NCI-H1417 (cell line): ENCODE measurements around the gene SH2B3.
A peak's percentile ranks its signal among the peaks of the same experiment; 100 is the strongest.
"Not testable (repeated sequence)": the region's sequence is repeated elsewhere in the genome, so short reads cannot be mapped to it uniquely, and the experiment has no call there.

Source experiments
- DNase-seq, 3 experiments: peaks; one replicate each; lab custom pipeline; 2025; lab: John Stamatoyannopoulos, UW

The SH2B3 gene

DNA sequence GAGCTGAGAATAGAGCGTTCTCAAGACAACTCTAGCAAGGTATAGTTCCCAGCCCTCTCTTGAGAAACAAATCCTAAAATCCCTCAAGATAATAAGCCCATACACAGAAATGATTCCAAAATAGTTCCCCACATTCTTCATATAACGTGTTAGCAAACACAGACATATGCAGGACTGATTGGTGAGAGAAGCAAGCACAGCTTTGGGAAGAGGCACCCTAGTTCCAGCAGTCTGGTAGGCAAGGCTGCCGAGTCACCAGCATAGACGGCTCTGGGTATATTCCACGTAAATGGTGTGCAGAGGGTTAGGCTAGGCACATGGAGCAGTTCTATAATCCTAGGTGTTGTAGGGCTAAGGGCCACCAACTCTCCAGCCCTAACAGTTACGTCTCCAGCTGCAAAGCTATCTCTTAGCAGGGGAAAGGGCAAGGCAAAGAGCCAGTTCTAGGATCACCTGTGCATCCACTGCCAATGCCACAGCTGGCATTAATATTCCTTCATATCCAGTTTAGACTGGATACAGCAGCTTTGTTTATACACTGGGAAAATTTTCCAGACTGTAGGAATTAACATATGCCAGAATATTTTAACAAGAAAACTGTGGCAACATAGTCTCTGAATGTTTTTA lies 52.9 kb downstream of the SH2B3 start:
- no peak for DNase-seq

DNA sequence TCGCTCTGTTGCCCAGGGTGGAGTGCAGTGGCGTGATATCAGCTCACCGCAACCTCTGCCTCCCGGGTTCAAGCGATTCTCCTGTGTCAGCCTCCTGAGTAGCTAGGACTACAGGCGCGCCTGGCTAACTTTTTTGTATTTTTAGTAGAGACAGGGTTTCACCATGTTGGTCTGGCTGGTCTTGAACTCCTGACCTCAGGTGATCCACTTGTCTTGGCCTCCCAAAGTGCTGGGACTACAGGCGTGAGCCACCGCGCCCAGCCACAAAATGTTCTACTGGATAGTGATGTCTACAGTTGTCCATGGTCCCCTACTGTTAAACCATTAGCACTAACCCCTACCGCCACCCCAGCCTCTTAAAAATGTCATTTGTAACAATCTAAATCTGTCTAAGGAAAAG lies 54.4 kb downstream of the SH2B3 start:
- DNase-seq = not testable (repeated sequence)

DNA sequence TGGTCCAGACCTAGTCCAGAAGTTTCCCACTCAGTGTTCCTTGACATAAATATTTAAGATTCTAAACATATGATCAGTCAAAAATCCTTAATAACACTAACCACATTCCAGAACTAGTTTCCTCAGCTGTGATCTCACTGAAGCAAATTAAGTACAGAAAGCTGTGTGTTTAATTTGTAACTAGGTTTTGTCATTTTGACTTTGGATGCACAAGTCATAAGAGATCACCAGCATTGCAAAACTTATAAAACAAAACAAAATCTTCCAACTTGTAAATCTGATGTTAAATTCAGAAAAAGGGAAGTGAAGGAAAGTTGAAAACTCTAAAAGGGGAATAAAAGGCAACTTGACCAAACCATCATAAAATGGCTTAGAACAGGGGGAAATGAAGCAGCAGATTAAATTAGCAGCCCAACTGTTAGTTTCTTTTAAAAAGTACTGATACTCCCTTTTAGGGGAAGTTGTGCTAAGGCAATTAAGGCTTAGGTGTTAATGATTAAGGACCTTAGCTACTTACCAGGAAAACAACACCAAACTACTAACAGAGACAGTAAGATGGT lies 56.6 kb downstream of the SH2B3 start:
- no peak for DNase-seq

DNA sequence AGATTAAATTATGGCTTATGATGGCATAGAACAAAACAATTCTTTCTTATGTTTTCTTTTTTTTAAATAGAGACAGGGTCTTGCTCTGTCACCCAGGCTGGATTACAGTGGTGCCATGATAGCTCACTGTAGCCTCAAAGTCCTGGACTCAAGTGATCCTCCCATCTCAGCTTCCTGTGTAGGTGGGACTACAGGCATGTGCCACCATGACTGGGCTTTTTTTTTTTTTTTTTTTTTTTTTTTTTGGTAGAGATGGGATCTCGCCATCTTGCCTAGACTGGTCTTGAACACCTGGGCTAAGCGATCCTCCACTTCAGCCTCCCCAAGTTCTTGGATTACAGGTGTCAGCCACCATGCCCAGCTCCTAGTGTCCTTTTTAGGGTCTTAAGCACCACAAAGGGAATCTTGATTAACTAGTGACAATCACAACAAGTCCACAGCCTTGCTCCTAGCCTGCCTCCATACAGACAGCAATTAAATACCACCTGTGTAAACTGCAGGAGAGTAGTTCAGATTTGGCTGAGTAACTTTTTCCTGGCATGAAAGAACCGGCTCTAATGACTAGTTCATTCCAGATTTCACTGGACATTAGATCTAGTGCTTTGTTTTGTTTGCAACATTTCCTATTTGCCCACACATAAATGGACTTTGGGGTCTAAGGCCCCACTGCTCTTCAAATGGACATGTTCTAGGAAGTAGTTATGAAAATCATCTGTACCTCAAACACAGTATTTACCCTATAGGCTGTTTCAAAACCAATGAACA lies 61.6 kb downstream of the SH2B3 start:
- peak in 1 of 3 experiments; percentile 34 for DNase-seq

- no peak for DNase-seq
Observed at GRCh38 chr12:111467857-111468241, 62.1 kb downstream of the SH2B3 start.

DNA sequence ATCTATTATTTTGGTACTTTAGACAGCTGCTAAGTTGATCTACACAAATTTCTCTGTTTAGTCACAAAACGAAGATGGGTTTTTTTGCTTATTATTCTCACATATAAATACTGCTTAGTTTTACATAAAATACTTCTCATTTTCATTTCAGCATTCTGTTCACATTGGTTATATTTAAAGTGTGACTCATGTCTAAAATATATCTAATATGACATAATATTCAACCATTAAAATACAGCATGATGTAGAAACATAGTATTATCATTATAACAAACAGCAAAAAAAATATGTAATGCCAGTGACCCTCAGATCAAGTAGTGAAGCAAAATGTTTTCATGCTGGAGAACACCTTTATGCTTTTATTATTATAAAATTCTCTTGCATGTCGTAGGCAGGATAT lies 63.7 kb downstream of the SH2B3 start:
- no peak for DNase-seq

- DNase-seq = no peak
Observed at GRCh38 chr12:111471236-111471635, 65.5 kb downstream of the SH2B3 start.

DNA sequence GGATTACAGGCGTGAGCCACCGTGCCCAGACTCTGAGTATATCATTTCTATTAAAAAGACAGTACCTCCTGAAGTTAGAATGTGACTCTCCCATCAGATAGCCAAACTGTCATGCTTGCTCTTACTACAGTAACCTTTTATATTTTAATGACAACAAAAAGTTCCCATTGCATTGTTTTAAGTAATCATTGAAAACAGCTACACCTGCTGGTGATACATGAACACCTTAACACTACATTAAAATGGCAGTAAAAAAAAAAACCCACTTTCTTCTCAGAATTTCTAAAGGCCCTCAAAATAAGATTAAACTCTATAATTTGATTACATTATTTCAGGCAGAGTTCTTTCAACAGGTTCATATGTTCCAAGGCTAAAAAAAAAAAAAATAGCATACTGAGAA lies 76.7 kb downstream of the SH2B3 start:
- DNase-seq = no peak

DNA sequence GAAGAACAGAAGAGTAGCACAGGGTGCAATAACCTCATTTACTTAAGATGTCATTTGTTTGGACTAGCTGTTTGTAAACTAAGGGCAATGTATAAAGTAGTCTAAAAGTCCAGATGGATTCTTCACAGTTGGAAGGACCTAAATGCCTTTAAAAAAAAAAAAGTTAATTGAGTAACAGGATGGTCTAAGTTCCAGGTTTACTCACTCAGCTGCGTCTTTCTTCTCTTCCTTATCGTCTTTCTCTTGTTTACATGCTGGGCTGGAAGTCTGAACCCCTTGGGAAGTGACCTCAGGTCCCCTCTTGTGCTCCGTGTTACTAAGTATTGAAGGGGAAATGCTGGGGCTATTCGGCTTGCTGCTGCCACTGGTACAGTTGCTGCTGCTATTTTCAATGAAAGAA lies 82.5 kb downstream of the SH2B3 start:
- DNase-seq = no peak

GRCh38 chr12:111488798-111489197 lies 83.1 kb downstream of the SH2B3 start:
- DNase-seq = no peak

DNA sequence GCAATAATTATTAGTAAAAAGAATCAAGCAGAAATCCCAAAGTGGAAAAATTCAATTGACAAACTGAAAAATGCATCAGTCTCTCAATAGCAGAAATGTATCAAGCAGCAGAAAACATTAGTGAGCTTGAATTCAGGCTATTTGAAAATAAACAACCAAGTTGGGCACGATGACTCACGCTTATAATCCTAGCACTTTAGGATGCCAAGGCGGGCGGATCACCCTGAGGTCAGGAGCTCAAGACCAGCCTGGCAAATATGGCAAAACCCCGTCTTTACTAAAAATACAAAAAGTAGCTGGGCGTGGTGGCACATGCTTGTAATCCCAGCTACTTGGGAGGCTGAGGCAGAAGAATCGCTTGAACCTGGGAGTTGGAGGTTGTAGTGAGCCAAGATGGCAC lies 87.3 kb downstream of the SH2B3 start:
- not testable (repeated sequence) for DNase-seq

DNA sequence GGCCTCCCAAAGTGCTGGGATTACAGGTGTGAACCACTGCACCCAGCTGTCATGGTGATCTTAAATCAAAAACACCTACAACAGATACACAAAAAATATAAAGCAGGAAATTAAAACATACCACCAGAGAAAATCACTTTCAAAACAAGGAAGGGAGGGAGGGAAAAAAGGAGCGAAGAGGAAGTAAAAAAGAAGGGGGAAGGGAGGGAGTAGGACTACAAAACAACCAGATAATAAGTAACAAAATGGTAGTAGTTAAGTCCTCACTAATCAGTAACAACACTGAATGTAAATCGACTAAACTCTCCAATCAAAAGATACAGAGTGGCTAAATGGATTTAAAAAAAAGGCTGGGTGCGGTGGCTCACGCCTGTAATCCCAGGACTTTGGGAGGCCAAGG lies 89.0 kb downstream of the SH2B3 start:
- no peak for DNase-seq
